ENCODE data around the gene BRF1. TPM values are rescaled to one million over a fixed set of nuclear protein-coding genes. Genes with fewer than 3 reads are reported as not detected.

BRF1 gene, protein sequence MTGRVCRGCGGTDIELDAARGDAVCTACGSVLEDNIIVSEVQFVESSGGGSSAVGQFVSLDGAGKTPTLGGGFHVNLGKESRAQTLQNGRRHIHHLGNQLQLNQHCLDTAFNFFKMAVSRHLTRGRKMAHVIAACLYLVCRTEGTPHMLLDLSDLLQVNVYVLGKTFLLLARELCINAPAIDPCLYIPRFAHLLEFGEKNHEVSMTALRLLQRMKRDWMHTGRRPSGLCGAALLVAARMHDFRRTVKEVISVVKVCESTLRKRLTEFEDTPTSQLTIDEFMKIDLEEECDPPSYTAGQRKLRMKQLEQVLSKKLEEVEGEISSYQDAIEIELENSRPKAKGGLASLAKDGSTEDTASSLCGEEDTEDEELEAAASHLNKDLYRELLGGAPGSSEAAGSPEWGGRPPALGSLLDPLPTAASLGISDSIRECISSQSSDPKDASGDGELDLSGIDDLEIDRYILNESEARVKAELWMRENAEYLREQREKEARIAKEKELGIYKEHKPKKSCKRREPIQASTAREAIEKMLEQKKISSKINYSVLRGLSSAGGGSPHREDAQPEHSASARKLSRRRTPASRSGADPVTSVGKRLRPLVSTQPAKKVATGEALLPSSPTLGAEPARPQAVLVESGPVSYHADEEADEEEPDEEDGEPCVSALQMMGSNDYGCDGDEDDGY
- 6.4 and 11.0 TPM in 2 replicates for total RNA-seq (2016; rRNA removed; fragmentation: Illumina TruSeq; extraction: Trizol)
- total RNA-seq (2016; cell fraction: cytosol; rRNA removed; fragmentation: Illumina TruSeq; extraction: Trizol; ENCODE audit: low read depth), result 5.6 and 7.0 TPM in 2 replicates
- 5.9 and 10.9 TPM in 2 replicates for total RNA-seq (2016; cell fraction: insoluble cytoplasmic fraction; rRNA removed; fragmentation: Illumina TruSeq; extraction: Trizol)
- 4.2 and 5.2 TPM in 2 replicates for total RNA-seq (2016; cell fraction: membrane; rRNA removed; fragmentation: Illumina TruSeq; extraction: Trizol)
- 11.8 and 16.0 TPM in 2 replicates for total RNA-seq (2016; cell fraction: nucleus; rRNA removed; fragmentation: Illumina TruSeq; extraction: Trizol)
- 5.1 and 5.7 TPM in 2 replicates for polyA plus RNA-seq (2011; rRNA removed)
- 3.4 and 3.6 TPM in 2 replicates for polyA plus RNA-seq (2011; cell fraction: cytosol; rRNA removed)
- 32.9 and 41.6 TPM in 2 replicates for polyA plus RNA-seq (2011; cell fraction: nucleus; rRNA removed)
- polyA plus RNA-seq (2012), result 7.1 and 9.1 TPM in 2 replicates
- polyA plus RNA-seq (2016; cell fraction: cytosol; fragmentation: Illumina TruSeq; extraction: Trizol; ENCODE audit: low read depth), result 0.58 and 0.88 TPM in 2 replicates
- polyA plus RNA-seq (2016; cell fraction: insoluble cytoplasmic fraction; fragmentation: Illumina TruSeq; extraction: Trizol; ENCODE audit: low read depth), result 6.9 and 7.1 TPM in 2 replicates
- 1.6 and 1.8 TPM in 2 replicates for polyA plus RNA-seq (2016; cell fraction: membrane; fragmentation: Illumina TruSeq; extraction: Trizol; ENCODE audit: low read depth)
- polyA plus RNA-seq (2016; cell fraction: nucleus; fragmentation: Illumina TruSeq; extraction: Trizol; ENCODE audit: insufficient read depth, low read depth), result 26.5 and 31.7 TPM in 2 replicates
- polyA minus RNA-seq (2011; rRNA and poly(A)+ RNA removed; ENCODE audit: low replicate concordance), result 15.5 TPM in 2 replicates
- 6.0 and 7.0 TPM in 2 replicates for polyA minus RNA-seq (2011; cell fraction: cytosol; rRNA and poly(A)+ RNA removed)
- polyA minus RNA-seq (2011; cell fraction: nucleus; rRNA and poly(A)+ RNA removed), result 25.0 and 27.4 TPM in 2 replicates
- Bru-seq, nascent RNA, result percentile 51 among the genes with signal in this experiment
- BruChase-seq, experiment 1, labeled RNA remaining after a 6-hour chase, result percentile 71 among the genes with signal in this experiment
- BruChase-seq, experiment 2, labeled RNA remaining after a 2-hour chase, result percentile 67 among the genes with signal in this experiment
- long read RNA-seq, experiment 1, partial matches to known transcripts, result 5 of 11 reads
- long read RNA-seq, experiment 1, other reads (novel, unspliced or antisense), result 6 of 11 reads
- long read RNA-seq, experiment 2, partial matches to known transcripts, result 25 of 46 reads
- long read RNA-seq, experiment 2, other reads (novel, unspliced or antisense), result 14 of 46 reads

- FAIRE-seq, result no peak
- BruUV-seq (replicated peaks), result no TSS peak
- H3K27ac ChIP-seq (ENCODE audit: extremely low read length, insufficient read depth, low read length), result peak within 1 kb of the TSS; percentile 95
- peaks cover 10% of the 10 kb centered on the region; the same call in 1 of the 2 replicates for H4K20me1 ChIP-seq (ENCODE audit: insufficient read depth, low read length)
- peak; percentile 86 for DNase-seq (ENCODE audit: low spot score)
- ChIA-PET CTCF (ENCODE audit: low intra/inter-chr PET ratio, low total read pairs) (no interaction called here), POLR2A (interaction anchor here (0.7 to 2.2 kb wide), 16 partner anchors 11 to 613 kb away, joined by 3 to 34 read pairs (median 4); partner anchors contain the start of genes PACS2 and TEX22)
- peak within 1 kb of the TSS; percentile 78 for H3K4me2 ChIP-seq (ENCODE audit: low read depth, low read length)
- peak; percentile 90 for ATAC-seq
- peaks cover 29% of the 10 kb centered on the region for H3K79me2 ChIP-seq (ENCODE audit: insufficient read depth, low read length)
- in situ Hi-C loops (cut with HindIII; ENCODE audit: extremely low pct_ligation_motif_present, low pct_unique_long_range_greater_than_20kb), result no loop called here
- peak within 1 kb of the TSS; percentile 88 for H3K9ac ChIP-seq (ENCODE audit: insufficient read depth, low read depth, low read length)
- H3K27me3 ChIP-seq (ENCODE audit: control insufficient read depth in 1 of 2, insufficient read depth in 2 of 2, low read length in 2 of 2), result no peaks in the 10 kb centered on the region; a peak in 1 of 5 replicates
- intact Hi-C loops (cut with micrococcal nuclease; ENCODE audit: unreplicated experiment), result no loop called here
- H3K4me1 ChIP-seq (ENCODE audit: insufficient read depth, low read length), result peaks cover 32% of the 10 kb centered on the region
- H3K36me3 ChIP-seq (replicated peaks in 1 of 2; ENCODE audit: control insufficient read depth in 1 of 2, insufficient read depth in 2 of 2, low read length in 2 of 2), result no peaks in the 10 kb centered on the region
- no peak within 1 kb of the TSS for H2AFZ ChIP-seq (ENCODE audit: low read length)
- H3K9me3 ChIP-seq (ENCODE audit: low read length), result no peaks in the 10 kb centered on the region
- H3K4me3 ChIP-seq (replicated peaks in 1 of 3; ENCODE audit: insufficient read depth in 1 of 3, low read depth in 2 of 3, low read length in 3 of 3), result peak within 1 kb of the TSS; percentile 68 to 99 (median 92)
- WGBS (ENCODE audit: low lambda C conversion rate), result no CpG with 5 or more reads among the region's 90 CpGs
- TF ChIP-seq ZFP82 (CRISPR knock-in tag; IDR thresholded peaks at IDR 0.05; ENCODE audit: borderline replicate concordance) (0 out of 2 replicates have a peak, but pooled peaks have one; percentile 49), HDAC1 (CRISPR knock-in tag; IDR thresholded peaks at IDR 0.05) (0 out of 2 replicates have a peak, but pooled peaks have one; percentile 4), ESRRA (CRISPR knock-in tag; IDR thresholded peaks at IDR 0.05; ENCODE audit: low read depth) (peak; percentile 44; the same call in 1 of the 2 replicates), E2F2 (CRISPR knock-in tag; IDR thresholded peaks at IDR 0.05; ENCODE audit: borderline replicate concordance) (0 out of 2 replicates have a peak, but pooled peaks have one; percentile 33), ZNF777 (CRISPR knock-in tag; IDR thresholded peaks at IDR 0.05) (peak; percentile 96), ATAD3A (CRISPR knock-in tag; IDR thresholded peaks at IDR 0.05) (no peak), NR2C2 (CRISPR knock-in tag; IDR thresholded peaks at IDR 0.05; ENCODE audit: borderline replicate concordance) (peak; percentile 69), ZBTB14 (CRISPR knock-in tag; IDR thresholded peaks at IDR 0.05) (peak; percentile 67), SMARCE1 (IDR thresholded peaks at IDR 0.05; ENCODE audit: borderline replicate concordance) (no peak), ARNT2 (CRISPR knock-in tag; IDR thresholded peaks at IDR 0.05; ENCODE audit: low read depth) (0 out of 2 replicates have a peak, but pooled peaks have one; percentile 50), RNF2 (conservative IDR thresholded peaks at IDR 0.05; ENCODE audit: low read depth) (0 out of 2 replicates have a peak, but pooled peaks have one; percentile 52), ZFAT (CRISPR knock-in tag; conservative IDR thresholded peaks at IDR 0.05) (peak; percentile 99)
These were observed at the start of gene BRF1 for GRCh38 chr14:105300542-105301102. BRF1 (minus strand) TSS chr14:105301001; CDS start chr14:105300629, 372 bp downstream.

Data from HepG2 (cell line).